PC-9 (cell line): ENCODE results near the gene ARHGEF26. TPM values are rescaled to one million over a fixed set of nuclear protein-coding genes. Genes with fewer than 3 reads are reported as not detected.

Experiments
- BruUV-seq: library from RNA; stranded (reverse); fragments of 400-500 nt; replicated peaks from 2 replicates; lab custom pipeline; 2021; lab: Mats Ljungman, UMichigan
- CTCF ChIA-PET: fragments of 300-600 bp; sonication (Branson Sonifier 250); formaldehyde crosslinking; loops from one replicate; lab custom pipeline; 2022; ENCODE audit warnings: antibody characterized with exemption; lab: Charles Lee
- POLR2A ChIA-PET: fragments of 300-600 bp; sonication (Branson Sonifier 250); formaldehyde crosslinking; loops from one replicate; lab custom pipeline; 2022; ENCODE audit warnings: antibody characterized with exemption; ENCODE audit not compliant: unreplicated experiment; lab: Charles Lee
- DNase-seq, 2 experiments: peaks; one replicate each; pipeline versions ENCODE4 v3.0.0 to v3.0.0-alpha.2; 2015 to 2022; ENCODE audit warnings: mixed read lengths in 1 of 2
- H2AFZ ChIP-seq: fragments of 200-600 bp; sonication (generic); 2 replicates; pipeline ENCODE4 v1.8.1; 2017; ENCODE audit warnings: antibody characterized with exemption
- H3F3A ChIP-seq: fragments of 200-600 bp; sonication (generic); 2 replicates; pipeline ENCODE4 v1.8.1; 2017; ENCODE audit warnings: antibody characterized with exemption, mild to moderate bottlenecking, low read depth; ENCODE audit not compliant: insufficient read depth
- H3K27ac ChIP-seq: fragments of 200-600 bp; sonication (generic); 2 replicates; pipeline ENCODE4 v1.6.1; 2016; ENCODE audit warnings: mixed run types
- H3K27me3 ChIP-seq: fragments of 200-600 bp; sonication (generic); 2 replicates; pipeline ENCODE4 v1.6.1; 2016; ENCODE audit warnings: low read depth, mixed run types; ENCODE audit not compliant: insufficient read depth
- H3K36me3 ChIP-seq: fragments of 200-600 bp; sonication (generic); 2 replicates; pipeline ENCODE4 v1.6.1; 2016; ENCODE audit warnings: low read depth, mixed run types
- H3K4me1 ChIP-seq: fragments of 200-600 bp; sonication (generic); replicated peaks from 2 replicates; pipeline ENCODE4 v1.6.1; 2016; ENCODE audit warnings: mixed run types; ENCODE audit not compliant: insufficient read depth
- H3K4me2 ChIP-seq: fragments of 200-600 bp; sonication (generic); 2 replicates; pipeline ENCODE4 v1.6.1; 2017; ENCODE audit warnings: mixed run types
- H3K4me3 ChIP-seq: fragments of 200-600 bp; sonication (generic); 2 replicates; pipeline ENCODE4 v1.6.1; 2016; ENCODE audit warnings: mixed run types
- H3K79me2 ChIP-seq: fragments of 200-600 bp; sonication (generic); 2 replicates; pipeline ENCODE4 v1.6.1; 2017; ENCODE audit warnings: low read depth, mixed run types
- H3K9me2 ChIP-seq: fragments of 200-600 bp; sonication (generic); 2 replicates; pipeline ENCODE4 v1.8.1; 2017; ENCODE audit warnings: mild to moderate bottlenecking; ENCODE audit not compliant: insufficient read depth
- H3K9me3 ChIP-seq: fragments of 200-600 bp; sonication (generic); 2 replicates; pipeline ENCODE4 v1.8.1; 2016; ENCODE audit warnings: low read depth; ENCODE audit not compliant: insufficient read depth
- H4K20me1 ChIP-seq: fragments of 200-600 bp; sonication (generic); 2 replicates; pipeline ENCODE4 v1.8.1; 2017; ENCODE audit not compliant: insufficient read depth
- CTCF ChIP-seq: fragments of 200-600 bp; sonication (generic); conservative IDR thresholded peaks from 2 replicates; pipeline ENCODE4 v1.6.1; 2017; ENCODE audit warnings: mixed run types, antibody characterized with exemption, mild to moderate bottlenecking, moderate library complexity
- EZH2 ChIP-seq: fragments of 200-600 bp; sonication (generic); IDR thresholded peaks from 2 replicates; pipeline ENCODE4 v1.8.0; 2017; ENCODE audit warnings: antibody characterized with exemption, low read depth
- intact Hi-C: fragments of 100-400 bp; cut with micrococcal nuclease; formaldehyde crosslinking; loops from one replicate; pipeline ENCODE4 v1.10.0; 2022; ENCODE audit not compliant: unreplicated experiment
- total RNA-seq: library from RNA; stranded (reverse); gene quantifications from 2 replicates; pipeline ENCODE4 v1.2.3, GENCODE V29; 2021

Gene ARHGEF26
- total RNA-seq, 1 experiment from 2014 or later: 7.9 TPM

DNA sequence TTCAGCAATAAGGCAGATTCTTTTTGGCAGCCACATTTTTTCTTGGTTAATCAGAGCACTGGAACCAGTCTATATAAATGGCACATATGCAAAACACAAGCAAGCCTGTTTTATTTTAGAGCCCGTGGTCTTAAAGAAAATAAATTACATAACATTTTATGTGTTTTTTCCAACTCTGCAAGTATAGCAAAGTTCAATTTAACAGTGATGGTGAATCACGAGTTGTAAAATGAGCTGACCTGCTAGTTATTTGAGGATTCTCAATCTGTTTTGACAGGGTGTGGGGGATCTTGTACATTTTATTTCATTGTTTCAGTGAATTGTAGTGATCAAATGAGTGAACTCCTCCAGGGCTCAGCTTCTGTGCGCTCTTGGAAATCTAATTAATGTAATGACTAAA, 2.7 kb downstream of the ARHGEF26 start:
- intact Hi-C loops: no loop called here
- Histone ChIP-seq H3K27me3 (no peaks in the 10 kb centered on the region), H3K79me2 (no peaks in the 10 kb centered on the region), H3F3A (no peaks in the 10 kb centered on the region), H4K20me1 (no peaks in the 10 kb centered on the region), H3K27ac (no peak overlapping the region), H2AFZ (no peak overlapping the region), H3K4me2 (no peak overlapping the region), H3K4me1 (peaks cover 13% of the 10 kb centered on the region), H3K9me2 (no peaks in the 10 kb centered on the region), H3K4me3 (no peak overlapping the region), H3K9me3 (no peaks in the 10 kb centered on the region), H3K36me3 (no peaks in the 10 kb centered on the region)
- BruUV-seq: no TSS peak
- DNase-seq: no peak
- no peak for TF ChIP-seq CTCF
- CTCF ChIA-PET: interaction anchor here (0.8 kb wide), 1 partner anchor 130 kb away, joined by 6 read pairs; no protein-coding TSS in a partner anchor
- POLR2A ChIA-PET: no interaction called here

GRCh38 chr3:154125378-154126030, 4.3 kb downstream of the ARHGEF26 start:
- Histone ChIP-seq H3K27me3 (no peaks in the 10 kb centered on the region), H3K27ac (no peak overlapping the region), H4K20me1 (no peaks in the 10 kb centered on the region), H3K4me2 (no peak overlapping the region), H3K79me2 (no peaks in the 10 kb centered on the region), H3K9me3 (no peaks in the 10 kb centered on the region), H3K9me2 (no peaks in the 10 kb centered on the region), H3F3A (no peaks in the 10 kb centered on the region), H3K4me1 (peaks cover 14% of the 10 kb centered on the region), H3K4me3 (no peak overlapping the region), H3K36me3 (no peaks in the 10 kb centered on the region), H2AFZ (no peak overlapping the region)
- TF ChIP-seq CTCF (no peak), EZH2 (no peak)
- ChIA-PET POLR2A (no interaction called here), CTCF (no interaction called here)
- DNase-seq: peak in 1 of 2 experiments; percentile 19
- BruUV-seq: no TSS peak
- intact Hi-C loops: no loop called here

- CTCF ChIA-PET: no interaction called here
- Histone ChIP-seq H3K79me2 (no peaks in the 10 kb centered on the region), H3K27ac (no peak overlapping the region), H3K9me3 (no peaks in the 10 kb centered on the region), H4K20me1 (no peaks in the 10 kb centered on the region), H3K27me3 (no peaks in the 10 kb centered on the region), H3K4me2 (no peak overlapping the region), H3F3A (no peaks in the 10 kb centered on the region), H3K4me1 (peaks cover 13% of the 10 kb centered on the region), H3K36me3 (no peaks in the 10 kb centered on the region), H3K9me2 (no peaks in the 10 kb centered on the region), H3K4me3 (no peak overlapping the region), H2AFZ (no peak overlapping the region)
- no TSS peak for BruUV-seq
- POLR2A ChIA-PET: no interaction called here
- no peak for DNase-seq
- no peak for TF ChIP-seq EZH2
- no peak for TF ChIP-seq CTCF
- intact Hi-C loops: no loop called here
These were observed 5.5 kb downstream of the ARHGEF26 start for GRCh38 chr3:154126651-154127050.
